Neural progenitor cell (in vitro differentiated cells): Measurements from ENCODE around the gene PLA2G2F. TPM values are rescaled to one million over a fixed set of nuclear protein-coding genes. Genes with fewer than 3 reads are reported as not detected.

ENCODE experiments used
- DNase-seq: peaks from one replicate; pipeline ENCODE4 v3.0.0-alpha.2; 2016; ENCODE audit warnings: low spot score
- H2AFZ ChIP-seq: fragments of 200-600 bp; sonication (generic); replicated peaks from 2 replicates; pipeline ENCODE4 v1.6.1; 2016; ENCODE audit warnings: antibody characterized with exemption
- H3F3A ChIP-seq: fragments of 200-600 bp; sonication (generic); 2 replicates; pipeline ENCODE4 v1.6.1; 2016; ENCODE audit warnings: antibody characterized with exemption, low read depth
- H3K27ac ChIP-seq: fragments of 200-600 bp; sonication (generic); 2 replicates; pipeline ENCODE4 v1.5.1; 2016; ENCODE audit warnings: mild to moderate bottlenecking
- H3K27me3 ChIP-seq: fragments of 200-600 bp; sonication (generic); 2 replicates; pipeline ENCODE4 v1.6.1; 2016; ENCODE audit warnings: mild to moderate bottlenecking, moderate library complexity
- H3K36me3 ChIP-seq: fragments of 200-600 bp; sonication (generic); 2 replicates; pipeline ENCODE4 v1.5.1; 2016
- H3K4me1 ChIP-seq: fragments of 200-600 bp; sonication (generic); 2 replicates; pipeline ENCODE4 v1.6.1; 2016; ENCODE audit warnings: mixed run types
- H3K4me2 ChIP-seq: fragments of 200-600 bp; sonication (generic); 2 replicates; pipeline ENCODE4 v1.6.1; 2016
- H3K4me3 ChIP-seq: fragments of 200-600 bp; sonication (generic); 2 replicates; pipeline ENCODE4 v1.5.1; 2016
- H3K79me2 ChIP-seq: fragments of 200-600 bp; sonication (generic); 2 replicates; pipeline ENCODE4 v1.6.1; 2016; ENCODE audit warnings: low read depth
- H3K9ac ChIP-seq: fragments of 200-600 bp; sonication (generic); 2 replicates; pipeline ENCODE4 v1.6.1; 2016
- H3K9me3 ChIP-seq: fragments of 200-600 bp; sonication (generic); 2 replicates; pipeline ENCODE4 v1.5.1; 2016; ENCODE audit warnings: low read depth
- H4K20me1 ChIP-seq: fragments of 200-600 bp; sonication (generic); 2 replicates; pipeline ENCODE4 v1.6.1; 2016; ENCODE audit warnings: low read depth
- H3K27ac Mint-ChIP-seq: 3 replicates; pipeline ENCODE4 v1.8.0; 2021; ENCODE audit warnings: mixed read lengths
- H3K27me3 Mint-ChIP-seq: 2 replicates; pipeline ENCODE4 v1.8.0; 2022; ENCODE audit warnings: low read depth, mild to moderate bottlenecking, inconsistent platforms, moderate library complexity, mixed read lengths; ENCODE audit not compliant: insufficient read depth
- H3K36me3 Mint-ChIP-seq: 3 replicates; pipeline ENCODE4 v1.8.0; 2021; ENCODE audit warnings: mixed read lengths
- H3K4me1 Mint-ChIP-seq: 3 replicates; pipeline ENCODE4 v1.8.0; 2021; ENCODE audit warnings: mixed read lengths
- H3K4me3 Mint-ChIP-seq: 3 replicates; pipeline ENCODE4 v1.8.0; 2021; ENCODE audit warnings: mild to moderate bottlenecking, moderate library complexity, mixed read lengths
- H3K9me3 Mint-ChIP-seq: 3 replicates; pipeline ENCODE4 v1.8.0; 2020; ENCODE audit warnings: mixed read lengths
- EZH2 ChIP-seq: fragments of 200-600 bp; sonication (generic); IDR thresholded peaks from 2 replicates; pipeline ENCODE4 v1.6.1; 2017; ENCODE audit warnings: antibody characterized with exemption, mild to moderate bottlenecking, moderate library complexity
- EZH2phosphoT487 ChIP-seq: fragments of 200-600 bp; sonication (generic); IDR thresholded peaks from 2 replicates; pipeline ENCODE4 v1.6.1; 2017; ENCODE audit warnings: antibody characterized with exemption
- total RNA-seq: library from RNA; depleted of rRNA; stranded (reverse); fragments of >200 nt; gene quantifications from 2 replicates; pipeline ENCODE4 v1.2.3, GENCODE V29; 2015; ENCODE audit warnings: low replicate concordance
- TF ChIP-seq, protein P1 (sequence below): fragments of 200-600 bp; sonication (generic); IDR thresholded peaks from 2 replicates; pipeline ENCODE4 v1.5.1; 2017; ENCODE audit warnings: antibody characterized with exemption, mild to moderate bottlenecking

The PLA2G2F gene
- total RNA-seq, 1 donor from 2014 or later, result not detected

DNA sequence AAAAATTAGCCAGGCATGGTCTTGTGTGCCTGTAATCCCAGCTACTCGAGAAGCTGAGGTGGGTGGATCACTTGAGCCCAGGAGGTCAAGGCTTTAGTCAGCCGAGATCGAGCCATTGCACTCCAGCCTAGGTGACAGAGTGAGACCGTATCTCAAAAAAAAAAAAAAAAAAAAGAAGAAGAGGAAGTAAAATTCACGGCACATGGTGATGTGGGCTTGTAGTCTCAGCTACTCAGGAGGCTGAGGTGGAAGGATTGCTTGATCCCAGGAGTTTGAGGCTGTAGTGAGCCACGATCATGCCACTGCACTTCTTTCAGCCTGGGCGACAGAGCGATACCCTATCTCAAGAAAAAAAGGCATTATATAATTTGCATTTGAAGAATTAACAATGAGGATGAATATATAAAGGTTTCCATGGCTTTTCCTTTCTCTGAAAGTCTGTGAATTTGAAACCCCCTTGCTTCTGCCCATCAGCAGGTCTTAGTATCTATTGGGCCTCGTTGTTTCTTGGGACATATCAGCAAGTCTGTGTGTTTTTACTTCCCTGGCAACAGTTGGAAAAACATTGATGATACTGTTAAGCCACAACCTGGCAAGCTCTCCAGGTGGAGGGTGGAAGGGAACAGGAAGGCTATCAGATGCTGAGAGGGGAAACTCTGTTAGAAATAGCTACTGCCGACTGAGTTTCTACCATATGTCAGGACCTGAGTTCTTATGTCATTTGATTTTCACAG, 15.2 kb upstream of the PLA2G2F start:
- H3K4me1 Mint-ChIP-seq, result no peaks in the 10 kb centered on the region
- Histone ChIP-seq H3K4me2 (no peak overlapping the region), H4K20me1 (no peaks in the 10 kb centered on the region), H3F3A (no peaks in the 10 kb centered on the region), H3K4me3 (no peak overlapping the region), H3K9ac (no peak overlapping the region), H3K27me3 (no peaks in the 10 kb centered on the region), H3K9me3 (no peaks in the 10 kb centered on the region), H3K36me3 (no peaks in the 10 kb centered on the region), H2AFZ (no peak overlapping the region), H3K79me2 (no peaks in the 10 kb centered on the region), H3K4me1 (no peaks in the 10 kb centered on the region), H3K27ac (no peak overlapping the region)
- no peak overlapping the region for H3K27ac Mint-ChIP-seq
- H3K36me3 Mint-ChIP-seq, result no peaks in the 10 kb centered on the region
- H3K27me3 Mint-ChIP-seq, result peaks cover 7% of the 10 kb centered on the region
- no peak overlapping the region for H3K4me3 Mint-ChIP-seq
- TF ChIP-seq, protein P1, sequence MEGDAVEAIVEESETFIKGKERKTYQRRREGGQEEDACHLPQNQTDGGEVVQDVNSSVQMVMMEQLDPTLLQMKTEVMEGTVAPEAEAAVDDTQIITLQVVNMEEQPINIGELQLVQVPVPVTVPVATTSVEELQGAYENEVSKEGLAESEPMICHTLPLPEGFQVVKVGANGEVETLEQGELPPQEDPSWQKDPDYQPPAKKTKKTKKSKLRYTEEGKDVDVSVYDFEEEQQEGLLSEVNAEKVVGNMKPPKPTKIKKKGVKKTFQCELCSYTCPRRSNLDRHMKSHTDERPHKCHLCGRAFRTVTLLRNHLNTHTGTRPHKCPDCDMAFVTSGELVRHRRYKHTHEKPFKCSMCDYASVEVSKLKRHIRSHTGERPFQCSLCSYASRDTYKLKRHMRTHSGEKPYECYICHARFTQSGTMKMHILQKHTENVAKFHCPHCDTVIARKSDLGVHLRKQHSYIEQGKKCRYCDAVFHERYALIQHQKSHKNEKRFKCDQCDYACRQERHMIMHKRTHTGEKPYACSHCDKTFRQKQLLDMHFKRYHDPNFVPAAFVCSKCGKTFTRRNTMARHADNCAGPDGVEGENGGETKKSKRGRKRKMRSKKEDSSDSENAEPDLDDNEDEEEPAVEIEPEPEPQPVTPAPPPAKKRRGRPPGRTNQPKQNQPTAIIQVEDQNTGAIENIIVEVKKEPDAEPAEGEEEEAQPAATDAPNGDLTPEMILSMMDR, result no peak
- TF ChIP-seq EZH2phosphoT487 (no peak), EZH2 (no peak)
- no peak for DNase-seq
- peaks cover 3% of the 10 kb centered on the region for H3K9me3 Mint-ChIP-seq

GRCh38 chr1:20124456-20125057, 14.6 kb upstream of the PLA2G2F start:
- H3K36me3 Mint-ChIP-seq, result no peaks in the 10 kb centered on the region
- Histone ChIP-seq H3K27me3 (no peaks in the 10 kb centered on the region), H3K9ac (no peak overlapping the region), H3F3A (no peaks in the 10 kb centered on the region), H3K27ac (no peak overlapping the region), H2AFZ (no peak overlapping the region), H3K9me3 (no peaks in the 10 kb centered on the region), H3K79me2 (no peaks in the 10 kb centered on the region), H3K36me3 (no peaks in the 10 kb centered on the region), H4K20me1 (no peaks in the 10 kb centered on the region), H3K4me3 (no peak overlapping the region), H3K4me1 (no peaks in the 10 kb centered on the region), H3K4me2 (no peak overlapping the region)
- DNase-seq, result no peak
- no peak overlapping the region for H3K27ac Mint-ChIP-seq
- no peak for TF ChIP-seq EZH2
- TF ChIP-seq, protein P1, result no peak
- TF ChIP-seq EZH2phosphoT487, result no peak
- H3K9me3 Mint-ChIP-seq, result peaks cover 3% of the 10 kb centered on the region
- H3K4me3 Mint-ChIP-seq, result no peak overlapping the region
- H3K4me1 Mint-ChIP-seq, result no peaks in the 10 kb centered on the region
- H3K27me3 Mint-ChIP-seq, result peaks cover 7% of the 10 kb centered on the region

- Mint-ChIP-seq H3K4me3 (no peak overlapping the region), H3K9me3 (peaks cover 7% of the 10 kb centered on the region), H3K4me1 (no peaks in the 10 kb centered on the region), H3K27me3 (peaks cover 7% of the 10 kb centered on the region), H3K27ac (no peak overlapping the region), H3K36me3 (no peaks in the 10 kb centered on the region)
- Histone ChIP-seq H2AFZ (no peak overlapping the region), H3K4me1 (no peaks in the 10 kb centered on the region), H3K9me3 (no peaks in the 10 kb centered on the region), H3K79me2 (no peaks in the 10 kb centered on the region), H3K4me2 (no peak overlapping the region), H3K27me3 (no peaks in the 10 kb centered on the region), H3K9ac (no peak overlapping the region), H3K36me3 (no peaks in the 10 kb centered on the region), H4K20me1 (no peaks in the 10 kb centered on the region), H3K4me3 (no peak overlapping the region), H3K27ac (no peak overlapping the region), H3F3A (no peaks in the 10 kb centered on the region)
- no peak for DNase-seq
- TF ChIP-seq EZH2phosphoT487 (no peak), EZH2 (no peak)
- TF ChIP-seq, protein P1, result no peak
These were observed 14.0 kb upstream of the PLA2G2F start for GRCh38 chr1:20125100-20125499.
